ENCODE data around the gene UBE3A. TPM values are rescaled to one million over a fixed set of nuclear protein-coding genes. Genes with fewer than 3 reads are reported as not detected.
A peak's percentile ranks its signal among the peaks of the same experiment; 100 is the strongest.

UBE3A gene
- total and polyA plus RNA-seq, 9 of the 15 experiments (the other 6 are each of a cell fraction or from before 2014, with no cell fraction given): 29.3 to 103 (median 60.2) TPM

DNA sequence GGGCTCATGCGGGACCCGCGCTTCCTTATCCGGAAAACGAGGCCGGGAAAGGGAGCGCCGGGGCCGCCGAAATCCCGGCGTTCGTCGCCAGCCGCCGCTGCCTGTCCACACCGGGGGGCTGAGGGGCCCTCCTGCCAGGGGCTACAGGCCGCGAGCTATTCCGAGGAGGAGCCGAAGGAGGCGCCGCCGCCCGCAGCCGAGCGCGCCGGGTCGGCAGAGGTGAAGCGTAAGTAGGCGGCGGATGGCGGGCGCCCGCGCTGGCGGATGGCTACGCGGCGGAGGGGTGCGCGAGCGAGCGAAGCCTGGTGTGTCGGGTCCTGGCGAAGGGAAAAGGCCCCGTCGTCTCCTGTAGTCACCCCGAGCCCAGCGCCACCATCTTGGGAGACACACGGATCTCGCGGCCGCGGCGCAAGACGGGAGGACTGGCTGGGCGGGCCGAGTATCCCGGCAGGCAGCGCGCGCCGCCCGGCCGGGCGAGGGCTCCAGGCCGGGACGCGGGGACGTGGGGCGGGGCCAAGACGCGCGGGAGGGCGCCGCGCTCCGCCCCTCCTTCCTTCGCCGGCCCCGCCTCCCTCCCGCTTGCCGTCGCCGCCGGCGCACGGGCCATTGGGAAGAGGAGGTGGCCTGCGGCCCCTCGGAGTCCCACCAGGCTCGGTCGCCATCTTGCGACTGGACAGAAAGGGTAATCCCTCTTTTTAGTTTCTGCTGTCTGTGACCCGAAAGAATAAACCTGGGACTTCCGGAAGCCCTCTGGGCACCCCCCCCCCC, at the start of gene UBE3A (continued):
- TF ChIP-seq, protein P1, sequence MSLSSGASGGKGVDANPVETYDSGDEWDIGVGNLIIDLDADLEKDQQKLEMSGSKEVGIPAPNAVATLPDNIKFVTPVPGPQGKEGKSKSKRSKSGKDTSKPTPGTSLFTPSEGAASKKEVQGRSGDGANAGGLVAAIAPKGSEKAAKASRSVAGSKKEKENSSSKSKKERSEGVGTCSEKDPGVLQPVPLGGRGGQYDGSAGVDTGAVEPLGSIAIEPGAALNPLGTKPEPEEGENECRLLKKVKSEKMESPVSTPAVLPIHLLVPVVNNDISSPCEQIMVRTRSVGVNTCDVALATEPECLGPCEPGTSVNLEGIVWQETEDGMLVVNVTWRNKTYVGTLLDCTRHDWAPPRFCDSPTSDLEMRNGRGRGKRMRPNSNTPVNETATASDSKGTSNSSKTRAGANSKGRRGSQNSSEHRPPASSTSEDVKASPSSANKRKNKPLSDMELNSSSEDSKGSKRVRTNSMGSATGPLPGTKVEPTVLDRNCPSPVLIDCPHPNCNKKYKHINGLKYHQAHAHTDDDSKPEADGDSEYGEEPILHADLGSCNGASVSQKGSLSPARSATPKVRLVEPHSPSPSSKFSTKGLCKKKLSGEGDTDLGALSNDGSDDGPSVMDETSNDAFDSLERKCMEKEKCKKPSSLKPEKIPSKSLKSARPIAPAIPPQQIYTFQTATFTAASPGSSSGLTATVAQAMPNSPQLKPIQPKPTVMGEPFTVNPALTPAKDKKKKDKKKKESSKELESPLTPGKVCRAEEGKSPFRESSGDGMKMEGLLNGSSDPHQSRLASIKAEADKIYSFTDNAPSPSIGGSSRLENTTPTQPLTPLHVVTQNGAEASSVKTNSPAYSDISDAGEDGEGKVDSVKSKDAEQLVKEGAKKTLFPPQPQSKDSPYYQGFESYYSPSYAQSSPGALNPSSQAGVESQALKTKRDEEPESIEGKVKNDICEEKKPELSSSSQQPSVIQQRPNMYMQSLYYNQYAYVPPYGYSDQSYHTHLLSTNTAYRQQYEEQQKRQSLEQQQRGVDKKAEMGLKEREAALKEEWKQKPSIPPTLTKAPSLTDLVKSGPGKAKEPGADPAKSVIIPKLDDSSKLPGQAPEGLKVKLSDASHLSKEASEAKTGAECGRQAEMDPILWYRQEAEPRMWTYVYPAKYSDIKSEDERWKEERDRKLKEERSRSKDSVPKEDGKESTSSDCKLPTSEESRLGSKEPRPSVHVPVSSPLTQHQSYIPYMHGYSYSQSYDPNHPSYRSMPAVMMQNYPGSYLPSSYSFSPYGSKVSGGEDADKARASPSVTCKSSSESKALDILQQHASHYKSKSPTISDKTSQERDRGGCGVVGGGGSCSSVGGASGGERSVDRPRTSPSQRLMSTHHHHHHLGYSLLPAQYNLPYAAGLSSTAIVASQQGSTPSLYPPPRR (CRISPR knock-in tag; IDR thresholded peaks at IDR 0.05; ENCODE audit: borderline replicate concordance): no peak
- TF ChIP-seq SNRNP70 (optimal IDR thresholded peaks at IDR 0.05; ENCODE audit: low read depth, low read length) (no peak), ZFX (CRISPR knock-in tag; IDR thresholded peaks at IDR 0.05) (peak; percentile 76), ZNF347 (CRISPR knock-in tag; IDR thresholded peaks at IDR 0.05; ENCODE audit: low read depth) (no peak), ESRRA (IDR thresholded peaks at IDR 0.05; ENCODE audit: borderline replicate concordance, low read depth) (0 out of 2 replicates have a peak, but pooled peaks have one; percentile 51), ATF7 (IDR thresholded peaks at IDR 0.05) (peak; percentile 30; the same call in 1 of the 2 replicates), PML (IDR thresholded peaks at IDR 0.05; ENCODE audit: low read length) (0 out of 2 replicates have a peak, but pooled peaks have one; percentile 39), ILF3 (IDR thresholded peaks at IDR 0.05; ENCODE audit: borderline replicate concordance) (peak; percentile 76; the same call in 1 of the 2 replicates), NONO (IDR thresholded peaks at IDR 0.05; ENCODE audit: low read depth in 2 of 2, low read length in 1 of 2) (peak; percentile 71 to 84), U2AF1 (optimal IDR thresholded peaks at IDR 0.05; ENCODE audit: low read depth, low read length) (peak; percentile 60)
- TF ChIP-seq, protein P2, sequence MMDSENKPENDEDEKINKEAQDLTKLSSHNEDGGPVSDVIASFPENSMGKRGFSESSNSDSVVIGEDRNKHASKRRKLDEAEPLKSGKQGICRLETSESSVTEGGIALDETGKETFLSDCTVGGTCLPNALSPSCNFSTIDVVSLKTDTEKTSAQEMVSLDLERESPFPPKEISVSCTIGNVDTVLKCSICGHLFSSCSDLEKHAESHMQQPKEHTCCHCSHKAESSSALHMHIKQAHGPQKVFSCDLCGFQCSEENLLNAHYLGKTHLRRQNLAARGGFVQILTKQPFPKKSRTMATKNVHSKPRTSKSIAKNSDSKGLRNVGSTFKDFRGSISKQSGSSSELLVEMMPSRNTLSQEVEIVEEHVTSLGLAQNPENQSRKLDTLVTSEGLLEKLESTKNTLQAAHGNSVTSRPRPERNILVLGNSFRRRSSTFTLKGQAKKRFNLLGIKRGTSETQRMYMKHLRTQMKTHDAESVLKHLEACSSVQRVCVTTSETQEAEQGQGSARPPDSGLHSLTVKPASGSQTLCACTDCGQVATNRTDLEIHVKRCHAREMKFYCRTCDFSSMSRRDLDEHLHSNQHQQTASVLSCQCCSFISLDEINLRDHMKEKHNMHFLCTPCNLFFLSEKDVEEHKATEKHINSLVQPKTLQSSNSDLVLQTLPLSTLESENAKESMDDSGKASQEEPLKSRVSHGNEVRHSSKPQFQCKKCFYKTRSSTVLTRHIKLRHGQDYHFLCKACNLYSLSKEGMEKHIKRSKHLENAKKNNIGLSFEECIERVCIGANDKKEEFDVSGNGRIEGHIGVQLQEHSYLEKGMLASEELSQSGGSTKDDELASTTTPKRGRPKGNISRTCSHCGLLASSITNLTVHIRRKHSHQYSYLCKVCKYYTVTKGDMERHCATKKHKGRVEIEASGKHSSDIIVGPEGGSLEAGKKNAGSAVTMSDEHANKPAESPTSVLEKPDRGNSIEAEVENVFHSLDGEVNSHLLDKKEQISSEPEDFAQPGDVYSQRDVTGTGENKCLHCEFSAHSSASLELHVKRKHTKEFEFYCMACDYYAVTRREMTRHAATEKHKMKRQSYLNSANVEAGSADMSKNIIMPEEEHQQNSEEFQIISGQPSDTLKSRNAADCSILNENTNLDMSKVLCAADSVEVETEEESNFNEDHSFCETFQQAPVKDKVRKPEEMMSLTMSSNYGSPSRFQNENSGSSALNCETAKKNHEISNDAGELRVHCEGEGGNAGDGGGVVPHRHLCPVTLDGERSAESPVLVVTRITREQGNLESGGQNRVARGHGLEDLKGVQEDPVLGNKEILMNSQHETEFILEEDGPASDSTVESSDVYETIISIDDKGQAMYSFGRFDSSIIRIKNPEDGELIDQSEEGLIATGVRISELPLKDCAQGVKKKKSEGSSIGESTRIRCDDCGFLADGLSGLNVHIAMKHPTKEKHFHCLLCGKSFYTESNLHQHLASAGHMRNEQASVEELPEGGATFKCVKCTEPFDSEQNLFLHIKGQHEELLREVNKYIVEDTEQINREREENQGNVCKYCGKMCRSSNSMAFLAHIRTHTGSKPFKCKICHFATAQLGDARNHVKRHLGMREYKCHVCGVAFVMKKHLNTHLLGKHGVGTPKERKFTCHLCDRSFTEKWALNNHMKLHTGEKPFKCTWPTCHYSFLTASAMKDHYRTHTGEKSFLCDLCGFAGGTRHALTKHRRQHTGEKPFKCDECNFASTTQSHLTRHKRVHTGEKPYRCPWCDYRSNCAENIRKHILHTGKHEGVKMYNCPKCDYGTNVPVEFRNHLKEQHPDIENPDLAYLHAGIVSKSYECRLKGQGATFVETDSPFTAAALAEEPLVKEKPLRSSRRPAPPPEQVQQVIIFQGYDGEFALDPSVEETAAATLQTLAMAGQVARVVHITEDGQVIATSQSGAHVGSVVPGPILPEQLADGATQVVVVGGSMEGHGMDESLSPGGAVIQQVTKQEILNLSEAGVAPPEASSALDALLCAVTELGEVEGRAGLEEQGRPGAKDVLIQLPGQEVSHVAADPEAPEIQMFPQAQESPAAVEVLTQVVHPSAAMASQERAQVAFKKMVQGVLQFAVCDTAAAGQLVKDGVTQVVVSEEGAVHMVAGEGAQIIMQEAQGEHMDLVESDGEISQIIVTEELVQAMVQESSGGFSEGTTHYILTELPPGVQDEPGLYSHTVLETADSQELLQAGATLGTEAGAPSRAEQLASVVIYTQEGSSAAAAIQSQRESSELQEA (IDR thresholded peaks at IDR 0.05; ENCODE audit: low read depth): peak; percentile 88
- TF ChIP-seq, protein P3, sequence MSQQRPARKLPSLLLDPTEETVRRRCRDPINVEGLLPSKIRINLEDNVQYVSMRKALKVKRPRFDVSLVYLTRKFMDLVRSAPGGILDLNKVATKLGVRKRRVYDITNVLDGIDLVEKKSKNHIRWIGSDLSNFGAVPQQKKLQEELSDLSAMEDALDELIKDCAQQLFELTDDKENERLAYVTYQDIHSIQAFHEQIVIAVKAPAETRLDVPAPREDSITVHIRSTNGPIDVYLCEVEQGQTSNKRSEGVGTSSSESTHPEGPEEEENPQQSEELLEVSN (IDR thresholded peaks at IDR 0.05; ENCODE audit: borderline replicate concordance in 1 of 2, extremely low read depth in 1 of 2, insufficient read depth in 1 of 2, insufficient read length in 1 of 2, low read depth in 1 of 2, low read length in 1 of 2, poor library complexity in 1 of 2, severe bottlenecking in 1 of 2): peak; percentile 24 to 86
